Fibroblast of lung (primary cell): ENCODE results near the gene PSTK. TPM values are rescaled to one million over a fixed set of nuclear protein-coding genes. Genes with fewer than 3 reads are reported as not detected.
A peak's percentile ranks its signal among the peaks of the same experiment; 100 is the strongest.

Source experiments
- DNase-seq, 2 donors: peaks; one replicate each; pipeline versions ENCODE4 v3.0.0 to v3.0.0-alpha.2; 2010; ENCODE audit warnings: low read depth in 2 of 2
- H2AFZ ChIP-seq: 2 replicates; pipeline ENCODE4 v1.5.1; 2012; ENCODE audit warnings: low read length, control low read depth, inconsistent platforms
- H3K27ac ChIP-seq: 2 replicates; pipeline ENCODE4 v1.5.1; 2011; ENCODE audit warnings: low read length, control low read depth; ENCODE audit not compliant: insufficient read depth
- H3K27me3 ChIP-seq: 2 replicates; pipeline ENCODE4 v1.5.1; 2011; ENCODE audit warnings: mild to moderate bottlenecking, low read length; ENCODE audit not compliant: control insufficient read depth, insufficient read depth
- H3K36me3 ChIP-seq: 2 replicates; pipeline ENCODE4 v1.5.1; 2011; ENCODE audit warnings: low read length; ENCODE audit not compliant: control insufficient read depth, insufficient read depth
- H3K4me1 ChIP-seq: 2 replicates; pipeline ENCODE4 v1.5.1; 2011; ENCODE audit warnings: low read length; ENCODE audit not compliant: control insufficient read depth, insufficient read depth; ENCODE audit errors: extremely low read depth
- H3K4me2 ChIP-seq: 2 replicates; pipeline ENCODE4 v1.5.1; 2011; ENCODE audit warnings: low read length, control low read depth; ENCODE audit not compliant: insufficient read depth; ENCODE audit errors: extremely low read depth
- H3K4me3 ChIP-seq, 4 experiments: fragments of 200-600 bp in 1 of 4; sonication (generic) in 1 of 4; replicated peaks in 1 of 4; 2 replicates each; pipeline ENCODE4 v1.5.1; 2011 to 2016; ENCODE audit warnings: low read length in 4 of 4, low read depth in 3 of 4, mild to moderate bottlenecking in 3 of 4, control low read depth in 2 of 4, inconsistent platforms in 1 of 4, mixed read lengths in 1 of 4; ENCODE audit not compliant: insufficient read depth in 1 of 4; ENCODE audit errors: control extremely low read depth in 1 of 4
- H3K79me2 ChIP-seq: 2 replicates; pipeline ENCODE4 v1.5.1; 2012; ENCODE audit warnings: mild to moderate bottlenecking, low read length, inconsistent platforms; ENCODE audit not compliant: control insufficient read depth, insufficient read depth
- H3K9ac ChIP-seq: 2 replicates; pipeline ENCODE4 v1.5.1; 2011; ENCODE audit warnings: mild to moderate bottlenecking, low read length, control low read depth; ENCODE audit not compliant: insufficient read depth
- H3K9me3 ChIP-seq: 2 replicates; pipeline ENCODE4 v1.5.1; 2012; ENCODE audit warnings: low read depth, low read length; ENCODE audit not compliant: control insufficient read depth, insufficient read depth
- H4K20me1 ChIP-seq: 2 replicates; pipeline ENCODE4 v1.5.1; 2011; ENCODE audit warnings: low read length; ENCODE audit not compliant: control insufficient read depth, insufficient read depth; ENCODE audit errors: extremely low read depth
- CTCF ChIP-seq, 2 donors: IDR thresholded peaks in 1 of 2; conservative IDR thresholded peaks in 1 of 2; 1 replicate in 1 of 2; 2 replicates in 1 of 2; pipeline ENCODE4 v1.5.1; 2011 to 2012; ENCODE audit warnings: low read length in 2 of 2, control low read depth in 1 of 2, inconsistent platforms in 1 of 2, low read depth in 1 of 2, mild to moderate bottlenecking in 1 of 2
- EZH2 ChIP-seq: IDR thresholded peaks from 2 replicates; pipeline ENCODE4 v1.5.1; 2012; ENCODE audit warnings: low read length, control low read depth, mild to moderate bottlenecking; ENCODE audit errors: missing control alignments
- polyA plus RNA-seq, 2 donors: library from polyadenylated mRNA; depleted of rRNA in 1 of 2; stranded (reverse) in 1 of 2; unstranded in 1 of 2; fragments of >200 nt; gene quantifications; 2 replicates each; pipeline ENCODE4 v1.2.1, GENCODE V29; 2011 to 2012; ENCODE audit warnings: missing spikeins in 1 of 2
- total RNA-seq: library from RNA; depleted of rRNA; stranded (reverse); fragments of >200 nt; gene quantifications from 2 replicates; pipeline ENCODE4 v1.2.1, GENCODE V29; 2014

PSTK gene
- total and polyA plus RNA-seq, 2 donors (not counting 1 experiment from before 2014, with no cell fraction given) = 5.1 to 6.4 TPM

GRCh38 chr10:123004298-123004697 lies 24.1 kb downstream of the PSTK start:
- Histone ChIP-seq H3K4me1 (peaks cover 3% of the 10 kb centered on the region), H3K4me2 (no peak overlapping the region), H3K79me2 (peaks cover 41% of the 10 kb centered on the region), H3K9me3 (no peaks in the 10 kb centered on the region), H2AFZ (no peak overlapping the region), H3K27ac (no peak overlapping the region), H3K36me3 (no peaks in the 10 kb centered on the region), H3K27me3 (no peaks in the 10 kb centered on the region), H3K4me3 (no peak overlapping the region), H4K20me1 (no peaks in the 10 kb centered on the region), H3K9ac (no peak overlapping the region)
- TF ChIP-seq CTCF (conservative IDR thresholded peaks at IDR 0.05 in 1 of 2, IDR thresholded peaks at IDR 0.05 in 1 of 2; ENCODE audit: low read depth in 1 of 2, low read length in 2 of 2) (no peak), EZH2 (no peak)
- DNase-seq = no peak

DNA sequence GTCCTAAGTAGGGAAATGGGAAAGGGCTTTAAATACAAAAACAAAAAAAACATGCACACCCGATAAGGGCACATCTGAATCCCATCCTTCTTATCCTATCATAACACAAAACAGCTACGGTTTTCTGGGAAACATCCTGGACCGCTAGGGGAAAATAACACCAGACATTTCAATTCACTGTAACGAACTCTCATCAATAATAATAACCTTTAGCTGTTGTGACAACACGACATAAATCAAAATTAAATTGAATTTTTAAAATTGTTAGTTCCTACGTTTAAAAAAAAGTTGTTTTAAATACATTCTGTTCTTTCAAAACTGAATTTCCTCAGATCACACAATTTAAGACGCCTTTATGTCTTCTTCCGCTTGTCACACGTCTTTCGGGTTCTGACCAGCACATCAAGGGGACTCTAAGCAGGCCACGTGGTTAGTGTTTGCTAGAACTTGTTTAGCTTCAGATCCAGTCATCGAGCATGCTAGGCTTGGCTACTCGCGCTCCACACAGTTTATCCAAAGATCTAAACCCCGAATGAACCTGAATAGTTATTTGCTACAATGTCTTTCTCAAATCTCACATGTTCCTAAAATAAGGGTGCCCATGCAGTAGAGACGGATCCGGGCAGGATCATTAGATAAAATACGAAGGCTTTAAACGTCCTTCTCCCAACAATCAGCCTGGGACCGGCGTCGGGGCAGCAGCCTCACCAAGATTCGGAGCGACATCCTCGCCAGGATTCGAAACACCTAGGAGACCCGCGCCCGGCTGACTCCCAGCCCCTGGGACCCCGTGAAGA lies 27.6 kb downstream of the PSTK start:
- peaks cover 5% of the 10 kb centered on the region for H3K4me1 ChIP-seq
- H4K20me1 ChIP-seq = no peaks in the 10 kb centered on the region
- TF ChIP-seq CTCF (conservative IDR thresholded peaks at IDR 0.05 in 1 of 2, IDR thresholded peaks at IDR 0.05 in 1 of 2; ENCODE audit: low read depth in 1 of 2, low read length in 2 of 2) (peak in 1 of 2 donors; percentile 19), EZH2 (no peak)
- H3K4me2 ChIP-seq = peak overlapping the region; percentile 73
- peak overlapping the region; percentile 85 for H3K27ac ChIP-seq
- H2AFZ ChIP-seq = peak overlapping the region; percentile 72
- no peaks in the 10 kb centered on the region for H3K9me3 ChIP-seq
- peaks cover 41% of the 10 kb centered on the region for H3K79me2 ChIP-seq
- DNase-seq = peak; percentile 57 to 59
- peak overlapping the region; percentile 71 to 100 (median 94) for H3K4me3 ChIP-seq
- H3K36me3 ChIP-seq = no peaks in the 10 kb centered on the region
- H3K27me3 ChIP-seq = no peaks in the 10 kb centered on the region
- peak overlapping the region; percentile 91 for H3K9ac ChIP-seq

- Histone ChIP-seq H3K36me3 (no peaks in the 10 kb centered on the region), H3K4me3 (peak within 1 kb of the TSS; percentile 85 to 100 (median 94)), H3K9ac (peak within 1 kb of the TSS; percentile 91), H4K20me1 (no peaks in the 10 kb centered on the region), H3K4me1 (peaks cover 5% of the 10 kb centered on the region), H3K27me3 (no peaks in the 10 kb centered on the region), H3K79me2 (peaks cover 39% of the 10 kb centered on the region), H3K4me2 (peak within 1 kb of the TSS; percentile 96), H3K27ac (peak within 1 kb of the TSS; percentile 85), H2AFZ (peak within 1 kb of the TSS; percentile 93), H3K9me3 (no peaks in the 10 kb centered on the region)
- DNase-seq = peak; percentile 97 to 98
- no peak for TF ChIP-seq CTCF (conservative IDR thresholded peaks at IDR 0.05 in 1 of 2, IDR thresholded peaks at IDR 0.05 in 1 of 2; ENCODE audit: low read depth in 1 of 2, low read length in 2 of 2)
Observed at GRCh38 chr10:123008355-123009104, 28.3 kb downstream of the PSTK start, which contains the start of the genes ACADSB and IKZF5. ACADSB (plus strand) TSS chr10:123009006; CDS start chr10:123009030, 24 bp downstream. IKZF5 (minus strand) TSS chr10:123008795; CDS start chr10:122998625, 10,170 bp downstream.
